HG03060 (cell line): ENCODE results near the gene OR5AP2.
"Not testable (repeated sequence)": the region's sequence is repeated elsewhere in the genome, so short reads cannot be mapped to it uniquely, and the experiment has no call there.

Experiments
- ATAC-seq: cut with Tn5 transposase; IDR thresholded peaks from one replicate; pipeline ENCODE4 v1.9.1; 2021; ENCODE audit warnings: low read depth, moderate number of reproducible peaks; ENCODE audit not compliant: unreplicated experiment

Gene OR5AP2

GRCh38 chr11:56642339-56642738, at the start of gene OR5AP2:
TSS of gene OR5AP2 (minus strand) at chr11:56642439. CDS start at chr11:56642439, 0 bp downstream.
- ATAC-seq: no peak

GRCh38 chr11:56691179-56691578, 48.9 kb upstream of the OR5AP2 start:
- ATAC-seq: not testable (repeated sequence)

- ATAC-seq: no peak
Measured at GRCh38 chr11:56688554-56689100, 46.4 kb upstream of the OR5AP2 start.

GRCh38 chr11:56670984-56671383, 28.7 kb upstream of the OR5AP2 start:
- no peak for ATAC-seq

GRCh38 chr11:56663386-56663785, 21.1 kb upstream of the OR5AP2 start, which contains the start of gene OR5AR1:
TSS of gene OR5AR1 (plus strand) at chr11:56663686. CDS start at chr11:56663686, 0 bp downstream.
- no peak for ATAC-seq

- ATAC-seq: no peak
Measured at GRCh38 chr11:56659755-56660154, 17.5 kb upstream of the OR5AP2 start.

- no peak for ATAC-seq
Measured at GRCh38 chr11:56637500-56637899, 4.7 kb downstream of the OR5AP2 start.

- ATAC-seq: no peak
Measured at GRCh38 chr11:56636861-56637260, 5.4 kb downstream of the OR5AP2 start.

- no peak for ATAC-seq
Measured at GRCh38 chr11:56632329-56632728, 9.9 kb downstream of the OR5AP2 start.

GRCh38 chr11:56625946-56626345, 16.3 kb downstream of the OR5AP2 start:
- no peak for ATAC-seq

- no peak for ATAC-seq
Measured at GRCh38 chr11:56624661-56625110, 17.6 kb downstream of the OR5AP2 start.

GRCh38 chr11:56611174-56611573, 31.1 kb downstream of the OR5AP2 start:
- no peak for ATAC-seq

GRCh38 chr11:56592088-56592717, 50.0 kb downstream of the OR5AP2 start:
- not testable (repeated sequence) for ATAC-seq
